ENCODE measurements around the gene LSM14A. TPM values are rescaled to one million over a fixed set of nuclear protein-coding genes. Genes with fewer than 3 reads are reported as not detected.

Gene LSM14A
- total RNA-seq, 5 donors from 2014 or later (not counting 1 experiment from before 2014, with no cell fraction given) = 135 to 180 (median 159) TPM

- Mint-ChIP-seq H3K9me3 (no peaks in the 10 kb centered on the region), H3K36me3 (peaks cover 16% of the 10 kb centered on the region), H3K4me1 (peaks cover 70 to 77% (median 70%) of the 10 kb centered on the region in 3 donors), H3K27ac (peak overlapping the region; percentile 9 to 83), H3K27me3 (no peaks in the 10 kb centered on the region), H3K4me3 (peak overlapping the region in 2 of 3 donors; percentile 3 to 32)
- DNase-seq = no peak
- Histone ChIP-seq H3K27ac (ENCODE audit: low read length) (no peak overlapping the region), H3K9me3 (no peaks in the 10 kb centered on the region), H3K36me3 (ENCODE audit: control insufficient read depth in 2 of 2, extremely low read depth in 1 of 2, insufficient read depth in 1 of 2, low read length in 1 of 2) (no peaks in the 10 kb centered on the region), H3K4me1 (ENCODE audit: control insufficient read depth in 1 of 2, extremely low read depth in 1 of 2, insufficient read depth in 2 of 2, low read length in 2 of 2) (peaks cover 9 to 24% of the 10 kb centered on the region in 2 experiments), H3K27me3 (replicated peaks in 1 of 2; ENCODE audit: control insufficient read depth in 2 of 2, extremely low read depth in 1 of 2, insufficient read depth in 2 of 2, low read length in 1 of 2) (no peaks in the 10 kb centered on the region), H3K4me3 (ENCODE audit: control insufficient read depth in 1 of 2, extremely low read depth in 1 of 2, low read length in 1 of 2) (no peak overlapping the region)
- 80% methylated on average over 1 of the region's 4 CpGs for WGBS (ENCODE audit: insufficient coverage)
- no peak for ATAC-seq (replicated peaks in 1 of 4)
- ChIA-PET CTCF (no interaction called here), POLR2A (no interaction called here)
Measured at GRCh38 chr19:34277244-34277643, 104.9 kb downstream of the LSM14A start.

GRCh38 chr19:34278783-34279182 is 106.5 kb downstream of the LSM14A start:
- Histone ChIP-seq H3K27ac (ENCODE audit: low read length) (no peak overlapping the region), H3K27me3 (replicated peaks in 1 of 2; ENCODE audit: control insufficient read depth in 2 of 2, extremely low read depth in 1 of 2, insufficient read depth in 2 of 2, low read length in 1 of 2) (no peaks in the 10 kb centered on the region), H3K4me1 (ENCODE audit: control insufficient read depth in 1 of 2, extremely low read depth in 1 of 2, insufficient read depth in 2 of 2, low read length in 2 of 2) (peaks cover 5 to 11% of the 10 kb centered on the region in 2 experiments), H3K36me3 (ENCODE audit: control insufficient read depth in 2 of 2, extremely low read depth in 1 of 2, insufficient read depth in 1 of 2, low read length in 1 of 2) (no peaks in the 10 kb centered on the region), H3K9me3 (no peaks in the 10 kb centered on the region), H3K4me3 (ENCODE audit: control insufficient read depth in 1 of 2, extremely low read depth in 1 of 2, low read length in 1 of 2) (no peak overlapping the region)
- peaks cover 19% of the 10 kb centered on the region for H3K36me3 Mint-ChIP-seq
- WGBS (ENCODE audit: insufficient coverage) = no CpG with 5 or more reads among the region's 4 CpGs
- CTCF ChIA-PET = no interaction called here
- no peaks in the 10 kb centered on the region for H3K9me3 Mint-ChIP-seq
- no peaks in the 10 kb centered on the region for H3K27me3 Mint-ChIP-seq
- peak overlapping the region in 1 of 3 donors; percentile 35 for H3K4me3 Mint-ChIP-seq
- peak overlapping the region in 1 of 2 donors; percentile 11 for H3K27ac Mint-ChIP-seq
- POLR2A ChIA-PET = no interaction called here
- peaks cover 70 to 75% (median 72%) of the 10 kb centered on the region in 3 donors for H3K4me1 Mint-ChIP-seq
- ATAC-seq (replicated peaks in 1 of 4) (no peak), DNase-seq (no peak)

Other genes with a start within 250 kb of the LSM14A start
- 10 to 100 TPM; 31.8 to 51.6 (median 34.8) TPM for gene GARRE1, start 82.0 kb downstream of the LSM14A start, total RNA-seq
- 100 to 1,000 TPM; 108 to 132 (median 126) TPM for gene GPI, start 192.7 kb downstream of the LSM14A start, total RNA-seq
- 10 to 100 TPM in 4 of 5 donors, 1 to 10 TPM in 1; 9.4 to 14.8 (median 14.2) TPM for gene PDCD2L, start 231.9 kb downstream of the LSM14A start, total RNA-seq